ENCODE results near the gene ANO2.

ANO2 gene

GRCh38 chr12:5944688-5945070, 380 bp downstream of the ANO2 start:
- WGBS, 2 experiments, result 10 to 12% methylated on average over 12 of the region's 12 CpGs
- peak overlapping the region; percentile 65 for H3K4me3 ChIP-seq (ENCODE audit: insufficient read depth, low read depth, low read length)
- H3K27me3 ChIP-seq (ENCODE audit: control insufficient read depth, insufficient read depth, low read length, poor library complexity, severe bottlenecking), result peaks cover 41% of the 10 kb centered on the region
- H3K27ac ChIP-seq (ENCODE audit: insufficient read depth, low read depth, low read length, poor library complexity, severe bottlenecking), result no peak overlapping the region
- no peaks in the 10 kb centered on the region for H3K36me3 ChIP-seq (ENCODE audit: control insufficient read depth, insufficient read depth, low read length)
- no peaks in the 10 kb centered on the region for H3K9me3 ChIP-seq (ENCODE audit: control insufficient read depth, low read length)
- H3K4me1 ChIP-seq (ENCODE audit: control insufficient read depth, insufficient read depth, low read length), result peaks cover 5% of the 10 kb centered on the region

DNA sequence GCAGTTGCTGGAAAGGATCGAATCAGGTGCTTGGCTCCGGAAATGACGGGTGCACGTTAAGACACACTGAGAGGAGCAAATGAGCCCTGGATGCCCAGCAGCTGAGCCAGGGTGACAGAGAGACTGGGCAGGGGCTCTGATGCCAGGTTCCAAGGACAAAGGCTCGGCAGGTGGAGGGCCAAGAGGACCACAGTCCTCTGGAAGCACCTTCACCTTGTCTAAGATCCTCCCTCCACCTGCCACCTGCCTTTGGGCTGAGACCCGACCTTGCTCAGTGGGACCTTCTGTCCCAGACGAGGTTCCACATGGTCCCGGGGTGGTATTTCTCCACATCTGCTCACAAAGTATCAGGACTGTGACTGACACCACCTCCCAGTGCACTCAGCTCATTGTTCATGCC, 1.0 kb downstream of the ANO2 start:
- H3K4me3 ChIP-seq (ENCODE audit: insufficient read depth, low read depth, low read length), result peak overlapping the region; percentile 65
- H3K27me3 ChIP-seq (ENCODE audit: control insufficient read depth, insufficient read depth, low read length, poor library complexity, severe bottlenecking), result peaks cover 41% of the 10 kb centered on the region
- no peaks in the 10 kb centered on the region for H3K36me3 ChIP-seq (ENCODE audit: control insufficient read depth, insufficient read depth, low read length)
- H3K4me1 ChIP-seq (ENCODE audit: control insufficient read depth, insufficient read depth, low read length), result peaks cover 5% of the 10 kb centered on the region
- 90 to 91% methylated on average over 8 of the region's 8 CpGs for WGBS, 2 experiments
- no peaks in the 10 kb centered on the region for H3K9me3 ChIP-seq (ENCODE audit: control insufficient read depth, low read length)
- H3K27ac ChIP-seq (ENCODE audit: insufficient read depth, low read depth, low read length, poor library complexity, severe bottlenecking), result no peak overlapping the region

DNA sequence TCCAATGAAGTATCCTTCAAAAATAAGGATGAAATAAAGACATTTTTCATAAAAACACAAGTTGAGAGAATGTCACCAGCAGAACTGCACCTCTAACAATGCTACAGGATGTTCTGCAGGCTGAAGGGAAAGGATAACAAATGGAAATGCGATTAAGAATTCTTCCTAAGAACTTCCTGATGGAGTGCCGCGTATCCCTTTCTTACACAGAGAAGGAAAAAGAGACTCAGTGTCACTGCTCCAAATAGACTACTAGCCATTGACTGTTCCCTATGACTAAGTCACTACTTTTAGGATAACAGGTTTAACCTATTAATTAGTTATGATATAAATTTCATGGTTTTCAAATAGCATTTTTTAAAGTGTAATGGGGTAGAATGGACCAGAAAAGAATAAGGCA, 3.2 kb downstream of the ANO2 start:
- 93% methylated on average over 3 of the region's 3 CpGs for WGBS, 2 experiments
- Histone ChIP-seq H3K9me3 (ENCODE audit: control insufficient read depth, low read length) (no peaks in the 10 kb centered on the region), H3K27me3 (ENCODE audit: control insufficient read depth, insufficient read depth, low read length, poor library complexity, severe bottlenecking) (peaks cover 33% of the 10 kb centered on the region), H3K27ac (ENCODE audit: insufficient read depth, low read depth, low read length, poor library complexity, severe bottlenecking) (no peak overlapping the region), H3K4me1 (ENCODE audit: control insufficient read depth, insufficient read depth, low read length) (no peaks in the 10 kb centered on the region), H3K36me3 (ENCODE audit: control insufficient read depth, insufficient read depth, low read length) (no peaks in the 10 kb centered on the region), H3K4me3 (ENCODE audit: insufficient read depth, low read depth, low read length) (no peak overlapping the region)

GRCh38 chr12:5927732-5928516, 17.1 kb downstream of the ANO2 start:
- 83 to 91% methylated on average over 4 of the region's 4 CpGs for WGBS, 2 experiments
- Histone ChIP-seq H3K4me3 (ENCODE audit: insufficient read depth, low read depth, low read length) (no peak overlapping the region), H3K9me3 (ENCODE audit: control insufficient read depth, low read length) (no peaks in the 10 kb centered on the region), H3K4me1 (ENCODE audit: control insufficient read depth, insufficient read depth, low read length) (peaks cover 9% of the 10 kb centered on the region), H3K36me3 (ENCODE audit: control insufficient read depth, insufficient read depth, low read length) (no peaks in the 10 kb centered on the region), H3K27ac (ENCODE audit: insufficient read depth, low read depth, low read length, poor library complexity, severe bottlenecking) (no peak overlapping the region), H3K27me3 (ENCODE audit: control insufficient read depth, insufficient read depth, low read length, poor library complexity, severe bottlenecking) (no peaks in the 10 kb centered on the region)

- Histone ChIP-seq H3K4me3 (ENCODE audit: insufficient read depth, low read depth, low read length) (no peak overlapping the region), H3K4me1 (ENCODE audit: control insufficient read depth, insufficient read depth, low read length) (peaks cover 19% of the 10 kb centered on the region)
- 94 to 95% methylated on average over 9 of the region's 9 CpGs for WGBS, 2 experiments
These were observed 19.4 kb downstream of the ANO2 start for GRCh38 chr12:5925646-5926045.

GRCh38 chr12:5924342-5924741, 20.7 kb downstream of the ANO2 start:
- Histone ChIP-seq H3K36me3 (ENCODE audit: control insufficient read depth, insufficient read depth, low read length) (no peaks in the 10 kb centered on the region), H3K4me3 (ENCODE audit: insufficient read depth, low read depth, low read length) (no peak overlapping the region)
- WGBS, 2 experiments, result 84 to 85% methylated on average over 7 of the region's 7 CpGs

More at GRCh38 chr12:5925646-5926045, 19.4 kb downstream of the ANO2 start:
- Histone ChIP-seq H3K27ac (ENCODE audit: insufficient read depth, low read depth, low read length, poor library complexity, severe bottlenecking) (no peak overlapping the region), H3K9me3 (ENCODE audit: control insufficient read depth, low read length) (no peaks in the 10 kb centered on the region), H3K27me3 (ENCODE audit: control insufficient read depth, insufficient read depth, low read length, poor library complexity, severe bottlenecking) (no peaks in the 10 kb centered on the region), H3K36me3 (ENCODE audit: control insufficient read depth, insufficient read depth, low read length) (no peaks in the 10 kb centered on the region)

DNA sequence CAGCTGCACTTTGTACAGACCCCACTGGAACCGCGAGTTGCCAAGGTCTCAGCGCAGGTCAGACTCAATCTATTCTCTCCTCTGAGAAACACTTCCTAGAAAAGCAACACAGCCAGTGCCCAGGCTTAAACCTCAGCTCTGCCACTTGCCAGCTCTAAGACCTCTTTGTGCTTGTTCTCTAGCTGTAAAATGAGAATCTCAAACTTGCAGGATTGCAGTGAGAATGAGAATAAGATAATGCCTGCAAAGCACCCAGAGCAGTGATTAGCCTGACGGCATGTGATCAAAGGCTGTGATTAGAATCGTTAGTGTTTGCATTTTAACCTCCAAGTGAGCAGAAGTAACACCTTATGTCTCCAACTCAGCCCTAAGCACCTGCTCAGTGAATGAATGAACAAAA, 21.3 kb downstream of the ANO2 start:
- Histone ChIP-seq H3K36me3 (ENCODE audit: control insufficient read depth, insufficient read depth, low read length) (no peaks in the 10 kb centered on the region), H3K27ac (ENCODE audit: insufficient read depth, low read depth, low read length, poor library complexity, severe bottlenecking) (peak overlapping the region; percentile 26), H3K27me3 (ENCODE audit: control insufficient read depth, insufficient read depth, low read length, poor library complexity, severe bottlenecking) (no peaks in the 10 kb centered on the region), H3K9me3 (ENCODE audit: control insufficient read depth, low read length) (no peaks in the 10 kb centered on the region), H3K4me3 (ENCODE audit: insufficient read depth, low read depth, low read length) (no peak overlapping the region), H3K4me1 (ENCODE audit: control insufficient read depth, insufficient read depth, low read length) (peaks cover 19% of the 10 kb centered on the region)
- 85 to 88% methylated on average over 5 of the region's 5 CpGs for WGBS, 2 experiments

More at GRCh38 chr12:5924342-5924741, 20.7 kb downstream of the ANO2 start:
- Histone ChIP-seq H3K4me1 (ENCODE audit: control insufficient read depth, insufficient read depth, low read length) (peaks cover 19% of the 10 kb centered on the region), H3K27me3 (ENCODE audit: control insufficient read depth, insufficient read depth, low read length, poor library complexity, severe bottlenecking) (no peaks in the 10 kb centered on the region), H3K27ac (ENCODE audit: insufficient read depth, low read depth, low read length, poor library complexity, severe bottlenecking) (no peak overlapping the region), H3K9me3 (ENCODE audit: control insufficient read depth, low read length) (no peaks in the 10 kb centered on the region)

DNA sequence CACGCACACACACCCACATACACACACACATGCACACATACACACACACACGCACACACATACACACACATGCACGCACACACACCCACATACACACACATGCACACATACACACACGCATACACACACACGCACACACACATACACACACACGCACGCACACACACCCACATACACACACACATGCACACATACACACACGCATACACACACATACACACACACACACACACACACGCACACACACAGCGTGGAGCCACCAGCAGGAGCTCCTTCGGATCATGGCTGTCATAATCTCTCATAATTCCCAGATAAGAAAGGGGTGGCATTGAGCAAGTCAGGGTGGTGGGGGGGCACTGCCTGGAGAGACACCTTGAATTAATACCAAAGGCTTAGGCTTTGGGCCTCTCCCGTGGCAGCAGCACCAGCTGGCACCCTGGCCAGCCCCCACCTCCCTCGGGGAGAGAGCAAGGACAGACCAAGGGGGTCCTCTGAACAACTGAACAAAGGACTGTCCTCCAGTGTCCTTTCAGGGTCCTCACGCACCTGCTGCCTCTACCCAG, 21.9 kb downstream of the ANO2 start:
- no peaks in the 10 kb centered on the region for H3K9me3 ChIP-seq (ENCODE audit: control insufficient read depth, low read length)
- no peaks in the 10 kb centered on the region for H3K27me3 ChIP-seq (ENCODE audit: control insufficient read depth, insufficient read depth, low read length, poor library complexity, severe bottlenecking)
- H3K36me3 ChIP-seq (ENCODE audit: control insufficient read depth, insufficient read depth, low read length), result no peaks in the 10 kb centered on the region
- H3K4me1 ChIP-seq (ENCODE audit: control insufficient read depth, insufficient read depth, low read length), result peaks cover 19% of the 10 kb centered on the region
- no peak overlapping the region for H3K4me3 ChIP-seq (ENCODE audit: insufficient read depth, low read depth, low read length)
- 72 to 75% methylated on average over 11 to 13 of the region's 14 CpGs for WGBS, 2 experiments
- peak overlapping the region; percentile 26 for H3K27ac ChIP-seq (ENCODE audit: insufficient read depth, low read depth, low read length, poor library complexity, severe bottlenecking)

GRCh38 chr12:5921966-5922899, 22.8 kb downstream of the ANO2 start:
- H3K4me1 ChIP-seq (ENCODE audit: control insufficient read depth, insufficient read depth, low read length), result peaks cover 19% of the 10 kb centered on the region
- H3K27me3 ChIP-seq (ENCODE audit: control insufficient read depth, insufficient read depth, low read length, poor library complexity, severe bottlenecking), result no peaks in the 10 kb centered on the region
- no peaks in the 10 kb centered on the region for H3K36me3 ChIP-seq (ENCODE audit: control insufficient read depth, insufficient read depth, low read length)
- WGBS, 2 experiments, result 76 to 77% methylated on average over 15 of the region's 15 CpGs
- H3K9me3 ChIP-seq (ENCODE audit: control insufficient read depth, low read length), result no peaks in the 10 kb centered on the region
- no peak overlapping the region for H3K27ac ChIP-seq (ENCODE audit: insufficient read depth, low read depth, low read length, poor library complexity, severe bottlenecking)
- no peak overlapping the region for H3K4me3 ChIP-seq (ENCODE audit: insufficient read depth, low read depth, low read length)
